Loucy (cell line): Measurements from ENCODE around the gene GNPTAB.
A peak's percentile ranks its signal among the peaks of the same experiment; 100 is the strongest.

ENCODE experiments used
- H2AFZ ChIP-seq: fragments of 200-600 bp; sonication (generic); 2 replicates; pipeline ENCODE4 v1.6.0; 2016; ENCODE audit warnings: antibody characterized with exemption, mild to moderate bottlenecking, low read length, moderate library complexity
- H3F3A ChIP-seq: fragments of 200-600 bp; 2 replicates; pipeline ENCODE4 v1.6.0; 2016; ENCODE audit warnings: antibody characterized with exemption, low read depth, mild to moderate bottlenecking
- H3K27me3 ChIP-seq: fragments of 200-600 bp; sonication (generic); 2 replicates; pipeline ENCODE4 v1.6.1; 2014; ENCODE audit warnings: low read length, mild to moderate bottlenecking; ENCODE audit not compliant: insufficient read depth, poor library complexity, severe bottlenecking
- H3K36me3 ChIP-seq: fragments of 200-600 bp; sonication (generic); 2 replicates; pipeline ENCODE4 v1.6.1; 2016; ENCODE audit warnings: low read length; ENCODE audit not compliant: insufficient read depth
- H3K4me1 ChIP-seq: fragments of 200-600 bp; sonication (generic); 2 replicates; pipeline ENCODE4 v1.5.1; 2014; ENCODE audit warnings: low read length, mild to moderate bottlenecking; ENCODE audit not compliant: insufficient read depth, poor library complexity, severe bottlenecking
- H3K4me2 ChIP-seq: fragments of 200-600 bp; sonication (generic); 2 replicates; pipeline ENCODE4 v1.6.0; 2014; ENCODE audit warnings: antibody characterized with exemption, low read length, low read depth, mild to moderate bottlenecking; ENCODE audit not compliant: poor library complexity, severe bottlenecking
- H3K4me3 ChIP-seq: fragments of 200-600 bp; sonication (generic); 2 replicates; pipeline ENCODE4 v1.5.1; 2014; ENCODE audit warnings: low read length, mild to moderate bottlenecking, mixed read lengths; ENCODE audit not compliant: poor library complexity, severe bottlenecking
- H3K79me2 ChIP-seq: fragments of 200-600 bp; sonication (generic); 2 replicates; pipeline ENCODE4 v1.6.1; 2014; ENCODE audit warnings: low read length; ENCODE audit not compliant: insufficient read depth
- H3K9ac ChIP-seq: fragments of 200-600 bp; sonication (generic); 2 replicates; pipeline ENCODE4 v1.6.0; 2014; ENCODE audit warnings: mild to moderate bottlenecking, low read depth, low read length, moderate library complexity; ENCODE audit not compliant: poor library complexity, severe bottlenecking
- H3K9me2 ChIP-seq: fragments of 200-600 bp; sonication (generic); replicated peaks from 2 replicates; pipeline ENCODE4 v1.6.1; 2016; ENCODE audit warnings: low read depth, low read length, mixed read lengths
- H3K9me3 ChIP-seq: fragments of 200-600 bp; sonication (generic); 2 replicates; pipeline ENCODE4 v1.6.1; 2014; ENCODE audit warnings: mild to moderate bottlenecking, antibody characterized with exemption, low read length, low read depth; ENCODE audit not compliant: insufficient read depth
- H4K20me1 ChIP-seq: fragments of 200-600 bp; sonication (generic); 2 replicates; pipeline ENCODE4 v1.6.0; 2014; ENCODE audit warnings: antibody characterized with exemption, low read length, mild to moderate bottlenecking; ENCODE audit not compliant: insufficient read depth, poor library complexity, severe bottlenecking
- CTCF ChIP-seq: fragments of 200-600 bp; sonication (generic); conservative IDR thresholded peaks from 2 replicates; pipeline ENCODE4 v1.5.1; 2014; ENCODE audit warnings: mild to moderate bottlenecking, antibody characterized with exemption, low read length
- EZH2phosphoT487 ChIP-seq: fragments of 200-600 bp; IDR thresholded peaks from 2 replicates; pipeline ENCODE4 v1.6.1; 2018; ENCODE audit warnings: antibody characterized with exemption, mild to moderate bottlenecking, moderate library complexity, borderline replicate concordance

Gene GNPTAB

DNA sequence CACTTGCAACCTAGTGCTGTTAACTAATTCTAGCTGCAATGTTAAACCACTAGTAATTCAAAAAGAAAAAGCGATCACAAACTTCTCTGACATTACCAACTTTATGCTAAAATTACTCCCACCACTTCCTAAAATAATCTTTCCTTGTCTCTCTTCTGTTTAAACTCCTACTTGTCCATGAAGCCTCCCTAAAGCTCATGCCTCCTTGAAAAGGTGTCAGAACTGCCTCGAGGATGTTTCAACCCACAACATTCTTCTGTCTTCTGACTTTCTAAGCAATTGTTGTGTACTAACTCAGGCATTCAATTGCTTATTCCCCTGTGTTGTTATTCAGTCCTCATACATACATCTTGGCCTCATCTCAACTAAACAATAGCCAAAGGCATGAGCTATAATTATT is 5.9 kb downstream of the GNPTAB start:
- H4K20me1 ChIP-seq, result peaks cover 13% of the 10 kb centered on the region
- no peaks in the 10 kb centered on the region for H3K9me3 ChIP-seq
- peaks cover 73% of the 10 kb centered on the region for H3K4me1 ChIP-seq
- no peak overlapping the region for H2AFZ ChIP-seq
- peaks cover 2% of the 10 kb centered on the region; the same call in 1 of the 2 replicates for H3F3A ChIP-seq
- H3K9ac ChIP-seq, result peak overlapping the region; percentile 27
- peaks cover 89% of the 10 kb centered on the region for H3K79me2 ChIP-seq
- no peaks in the 10 kb centered on the region for H3K9me2 ChIP-seq
- H3K36me3 ChIP-seq, result no peaks in the 10 kb centered on the region
- peak overlapping the region; percentile 92 for H3K4me3 ChIP-seq
- TF ChIP-seq EZH2phosphoT487, result no peak
- no peak for TF ChIP-seq CTCF
- peak overlapping the region; percentile 67 for H3K4me2 ChIP-seq
- no peaks in the 10 kb centered on the region for H3K27me3 ChIP-seq

GRCh38 chr12:101823891-101824290 is 6.9 kb downstream of the GNPTAB start:
- Histone ChIP-seq H2AFZ (no peak overlapping the region), H3K79me2 (peaks cover 88% of the 10 kb centered on the region), H3K4me1 (peaks cover 66% of the 10 kb centered on the region), H4K20me1 (peaks cover 7% of the 10 kb centered on the region), H3K36me3 (peaks cover 3% of the 10 kb centered on the region; the same call in 1 of the 2 replicates), H3F3A (peaks cover 2% of the 10 kb centered on the region; the same call in 1 of the 2 replicates), H3K4me2 (peak overlapping the region; percentile 67), H3K4me3 (peak overlapping the region; percentile 59), H3K9me3 (peaks cover 4% of the 10 kb centered on the region; the same call in 1 of the 2 replicates), H3K9ac (peak overlapping the region; percentile 65), H3K9me2 (no peaks in the 10 kb centered on the region), H3K27me3 (no peaks in the 10 kb centered on the region)
- TF ChIP-seq EZH2phosphoT487 (no peak), CTCF (peak; percentile 61)

GRCh38 chr12:101823039-101823438 is 7.7 kb downstream of the GNPTAB start:
- Histone ChIP-seq H2AFZ (no peak overlapping the region), H3K79me2 (peaks cover 88% of the 10 kb centered on the region), H3K9me3 (peaks cover 4% of the 10 kb centered on the region; the same call in 1 of the 2 replicates), H3K9ac (peak overlapping the region; percentile 65), H3K4me3 (peak overlapping the region; percentile 59), H3K27me3 (no peaks in the 10 kb centered on the region), H3K4me2 (peak overlapping the region; percentile 67), H3F3A (peaks cover 2% of the 10 kb centered on the region; the same call in 1 of the 2 replicates), H3K4me1 (peaks cover 58% of the 10 kb centered on the region), H3K36me3 (peaks cover 7% of the 10 kb centered on the region; the same call in 1 of the 2 replicates), H4K20me1 (peaks cover 5% of the 10 kb centered on the region), H3K9me2 (no peaks in the 10 kb centered on the region)
- TF ChIP-seq CTCF (no peak), EZH2phosphoT487 (no peak)
